ENCODE data around the gene ASB6.
A peak's percentile ranks its signal among the peaks of the same experiment; 100 is the strongest.

Gene ASB6

DNA sequence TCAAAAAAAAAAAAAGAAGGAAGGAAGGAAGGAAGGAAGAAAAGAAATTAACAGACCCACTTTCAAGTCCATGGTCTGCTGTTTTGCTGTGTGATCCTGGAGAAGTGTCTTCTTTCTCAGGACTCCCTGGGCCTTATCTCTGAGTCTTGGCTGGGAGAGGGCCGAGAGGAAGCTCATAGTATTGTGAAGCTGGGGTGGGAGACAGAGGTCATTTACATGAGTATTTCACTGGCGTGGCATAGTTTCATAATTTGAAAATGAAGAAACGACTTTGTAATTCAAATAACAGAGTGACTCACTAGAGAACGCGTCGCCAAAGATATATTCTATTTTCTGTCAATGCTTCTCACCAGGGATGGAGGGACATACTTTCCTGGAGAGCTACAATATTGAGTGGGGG, 18.6 kb downstream of the ASB6 start:
- DNase-seq = no peak

DNA sequence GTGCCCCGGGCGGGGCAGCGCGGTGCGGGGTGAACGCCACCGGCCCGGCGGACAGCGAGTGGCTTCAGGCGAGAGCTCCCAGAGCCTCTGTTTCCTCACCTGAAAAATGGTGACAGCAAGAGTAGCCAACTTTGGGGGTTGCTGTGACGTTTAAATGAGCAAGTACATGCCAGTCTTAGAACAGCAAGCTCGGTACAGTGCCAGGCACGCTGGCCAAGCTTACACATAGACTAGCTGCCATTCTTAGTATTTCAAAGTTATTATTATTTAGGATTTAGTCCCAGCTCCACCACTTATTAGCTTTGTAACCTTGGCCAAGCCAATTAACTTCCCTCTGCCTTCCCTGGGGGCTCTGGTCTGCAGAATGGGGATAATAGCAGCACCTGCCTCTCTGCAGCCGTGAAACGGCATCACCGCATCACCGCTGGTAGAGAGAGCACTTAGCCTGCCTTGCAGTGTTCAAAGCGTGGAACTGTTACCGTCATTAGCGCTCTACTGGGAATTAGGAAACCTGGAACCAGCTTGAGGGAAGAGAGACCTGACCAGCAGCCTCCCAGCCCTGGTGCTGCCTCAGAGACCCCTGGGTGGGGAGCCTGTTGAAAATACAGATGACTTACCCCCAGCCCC, 21.2 kb downstream of the ASB6 start, which contains the start of gene C9orf50:
TSS of gene C9orf50 (minus strand) at position 433 of the 627 bp plus-strand sequence. CDS start 527 bp downstream, outside the sequence.
- DNase-seq = no peak

DNA sequence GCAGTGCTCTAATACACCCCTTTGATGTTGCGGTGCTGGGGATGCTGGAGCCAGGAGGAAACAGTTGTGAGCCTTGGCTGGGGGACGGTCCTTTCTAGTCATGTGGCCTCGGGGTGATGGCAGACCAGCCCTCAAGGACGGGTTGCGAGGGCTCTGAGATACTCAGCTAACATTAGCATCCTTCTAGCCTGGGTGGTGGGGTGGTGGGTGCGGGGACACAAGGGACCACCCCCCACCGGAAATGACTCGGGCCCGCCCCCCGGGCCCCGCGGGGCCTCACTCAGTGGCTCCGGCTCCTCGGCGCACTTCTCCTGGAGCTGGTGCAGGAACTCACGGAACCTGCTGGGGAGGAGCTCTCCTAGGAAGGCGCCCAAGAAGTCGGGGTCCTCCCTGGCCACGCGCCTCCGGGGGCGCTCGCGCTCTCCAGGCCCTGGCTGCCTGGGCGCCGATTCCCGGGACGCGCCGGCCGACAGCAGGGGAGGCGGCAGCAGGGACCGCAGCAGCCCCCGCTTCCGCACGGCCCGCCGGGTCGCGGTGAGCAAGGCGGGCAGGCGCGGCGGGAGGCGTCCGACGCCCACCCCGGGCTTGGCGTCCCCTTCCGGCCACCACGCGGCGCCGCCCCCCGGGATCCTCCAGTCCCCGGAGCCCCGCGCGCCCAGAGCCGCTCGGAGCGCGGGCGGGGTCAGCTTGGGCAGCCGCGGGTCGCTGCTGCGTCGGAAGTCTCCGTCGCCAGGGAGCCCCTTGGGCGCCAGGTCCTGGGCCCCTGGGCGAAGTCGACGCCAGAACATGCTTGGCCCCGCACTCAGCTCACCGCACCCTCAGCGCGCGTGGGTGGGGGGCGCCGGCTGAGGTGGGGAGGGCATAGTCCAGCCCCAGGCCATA, 21.9 kb downstream of the ASB6 start:
- DNase-seq = no peak

DNA sequence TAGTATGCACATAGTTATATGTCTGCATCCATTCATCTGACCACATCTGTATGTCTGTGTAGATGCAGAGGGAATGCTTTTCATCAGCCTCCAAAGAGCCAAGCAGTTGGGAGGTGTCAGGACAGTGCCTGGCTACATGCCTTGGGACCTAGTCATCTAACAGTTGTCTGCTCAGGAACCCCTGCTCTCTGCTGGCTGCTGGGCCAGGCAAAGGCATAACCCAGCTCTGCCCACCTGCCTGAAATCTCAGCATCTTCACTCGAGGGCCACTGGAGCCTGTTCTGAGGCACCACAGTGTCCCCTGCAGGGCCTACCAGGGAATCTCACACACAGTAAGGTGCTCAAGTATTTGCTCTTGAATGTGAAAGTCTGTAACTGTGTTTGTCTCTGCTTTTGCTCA, 24.8 kb downstream of the ASB6 start:
- DNase-seq = peak; percentile 21

DNA sequence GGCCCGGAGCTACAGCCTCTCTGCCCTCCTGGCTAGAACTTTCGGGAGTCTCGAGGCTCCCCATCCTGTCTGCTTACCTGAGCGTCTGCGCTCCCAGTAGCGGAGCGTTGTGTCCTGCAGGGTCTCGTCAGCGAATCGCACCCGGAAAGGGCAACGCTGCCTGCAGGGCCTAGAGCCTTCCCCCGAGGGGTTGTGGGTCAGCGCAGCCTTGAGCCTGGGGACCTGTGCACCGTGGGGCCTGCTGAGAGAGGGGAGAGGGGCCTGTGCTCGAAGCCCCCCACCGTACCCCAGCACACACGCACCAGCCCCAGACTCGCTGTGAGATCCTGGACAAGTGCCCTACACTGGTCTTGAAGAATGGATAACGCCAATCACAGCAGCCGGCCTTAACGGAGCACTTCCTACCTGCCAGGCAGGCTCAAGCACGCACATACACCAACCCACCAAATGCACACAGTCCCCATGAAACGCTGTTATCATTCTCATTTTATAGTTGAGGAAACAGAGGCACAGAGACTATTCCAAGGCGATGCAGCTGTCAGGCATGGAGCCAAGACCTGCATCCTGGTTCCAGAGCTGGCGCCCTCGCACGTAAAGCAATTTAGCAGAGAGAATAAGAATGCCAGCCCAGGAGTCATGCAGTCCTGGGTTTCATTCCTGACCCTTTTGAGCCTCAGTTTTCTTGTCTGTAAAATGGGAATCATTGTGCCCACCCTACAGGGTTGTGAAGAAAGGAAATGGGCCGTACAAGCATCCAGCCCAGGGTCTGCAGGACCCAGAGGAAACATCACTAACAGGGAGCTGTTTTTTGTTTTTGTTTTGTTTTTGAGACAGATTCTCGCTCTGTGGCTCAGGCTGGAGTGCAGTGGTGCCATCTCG, 26.3 kb downstream of the ASB6 start:
- no peak for DNase-seq

DNA sequence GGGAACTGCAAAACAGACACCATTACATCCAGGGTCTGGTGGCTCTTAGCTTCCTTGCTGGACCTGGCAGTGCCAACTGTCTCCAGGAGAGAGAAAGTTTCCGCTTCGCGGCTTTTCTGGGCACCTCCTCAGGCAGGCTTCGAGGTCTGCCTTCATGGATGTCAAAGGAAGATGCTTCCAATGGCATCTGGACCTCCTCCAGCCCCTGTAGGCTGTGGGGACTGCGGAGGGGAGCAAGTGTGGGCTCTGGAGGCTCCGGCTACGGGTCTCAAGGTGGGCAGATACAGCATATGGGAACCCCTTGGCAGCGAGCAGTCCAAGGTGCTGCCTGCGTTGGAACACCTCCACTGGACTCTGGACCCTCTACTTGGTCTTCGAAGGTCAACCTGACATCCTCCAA, 27.0 kb downstream of the ASB6 start:
- no peak for DNase-seq

DNA sequence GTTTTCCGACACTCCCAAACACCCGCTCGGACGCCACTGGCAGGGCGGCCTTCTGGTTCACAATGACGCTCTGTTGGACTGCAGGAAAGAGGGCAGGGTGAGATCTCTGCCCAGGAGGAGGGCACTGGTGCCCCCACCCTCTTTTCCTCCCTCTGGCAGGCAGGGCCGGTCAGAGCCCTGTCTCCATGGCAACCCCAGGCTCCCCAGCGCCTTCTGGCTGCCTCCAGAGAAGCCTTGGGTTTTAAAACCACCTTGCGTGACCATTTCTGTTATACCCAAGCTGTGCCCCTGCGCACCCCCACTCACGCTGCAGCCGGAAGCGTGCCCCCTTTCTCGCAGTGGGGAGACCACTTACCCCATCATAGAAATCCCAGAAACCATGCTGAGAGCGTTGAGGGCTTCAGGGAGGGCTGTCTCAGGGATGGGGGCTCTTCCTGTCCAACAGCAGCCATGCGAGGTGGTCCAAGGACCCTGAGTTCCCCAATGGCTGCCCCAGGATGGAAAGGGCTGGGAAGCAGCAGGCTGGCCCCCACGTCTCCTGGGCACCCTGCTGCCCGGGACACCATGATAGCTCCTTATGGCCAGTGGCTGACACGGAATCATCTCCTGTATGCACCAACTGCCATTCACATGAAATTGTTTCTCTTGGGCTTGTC, 28.3 kb downstream of the ASB6 start:
- DNase-seq = no peak

DNA sequence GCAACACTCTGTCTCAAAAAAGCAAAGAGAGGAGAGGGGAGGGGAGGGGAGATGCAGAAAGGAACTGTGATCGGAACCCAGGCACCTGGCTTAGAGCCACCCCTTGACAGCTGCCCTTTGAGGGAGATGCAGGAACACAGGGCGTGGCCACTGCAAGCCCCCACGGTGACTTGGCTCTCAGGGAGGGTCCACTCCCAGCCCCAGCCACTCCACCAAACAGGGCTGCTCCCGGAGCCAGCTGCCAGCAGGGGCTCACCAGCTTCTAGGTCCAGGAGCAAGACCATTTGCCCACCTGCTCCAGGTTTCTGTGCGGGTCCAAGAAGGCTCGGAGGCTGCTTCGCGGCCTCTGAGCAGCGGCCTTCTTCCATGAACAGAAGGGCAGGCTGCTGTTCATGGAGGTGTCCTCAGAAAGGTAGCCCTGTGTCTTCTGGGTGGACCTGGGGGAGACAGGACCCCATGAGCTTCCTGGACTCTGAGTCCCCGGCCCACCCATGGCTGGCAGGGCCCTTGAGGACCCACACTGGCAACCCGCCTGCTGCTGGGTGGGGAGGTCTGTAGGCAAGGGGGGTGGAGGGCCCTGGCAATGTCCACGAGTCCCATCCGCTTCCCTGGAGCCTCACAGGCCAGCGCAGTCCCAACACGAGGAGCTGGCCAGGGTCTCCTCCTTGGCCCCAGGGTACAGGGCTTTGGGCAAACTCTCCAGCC, 29.0 kb downstream of the ASB6 start:
- no peak for DNase-seq

DNA sequence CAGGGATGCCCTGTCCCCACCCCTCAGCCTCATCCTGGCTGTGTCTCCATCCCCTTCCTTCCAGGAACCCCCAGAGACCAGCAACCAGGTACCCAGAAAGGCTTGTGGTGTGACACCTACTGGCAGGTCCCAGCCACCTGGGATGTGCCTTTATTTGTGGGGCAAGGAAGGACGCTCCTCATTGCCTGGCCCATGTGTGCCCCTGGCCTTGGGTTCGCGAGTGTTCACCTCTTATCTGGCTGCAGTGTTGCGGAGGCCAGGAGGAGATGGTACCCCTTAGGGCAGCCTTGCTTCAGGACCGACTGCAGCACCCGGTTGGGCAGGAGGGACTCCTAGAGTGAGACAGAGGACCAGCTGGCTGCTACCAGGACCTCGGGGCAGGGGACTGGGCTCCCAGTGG, 29.8 kb downstream of the ASB6 start:
- DNase-seq = no peak

DNA sequence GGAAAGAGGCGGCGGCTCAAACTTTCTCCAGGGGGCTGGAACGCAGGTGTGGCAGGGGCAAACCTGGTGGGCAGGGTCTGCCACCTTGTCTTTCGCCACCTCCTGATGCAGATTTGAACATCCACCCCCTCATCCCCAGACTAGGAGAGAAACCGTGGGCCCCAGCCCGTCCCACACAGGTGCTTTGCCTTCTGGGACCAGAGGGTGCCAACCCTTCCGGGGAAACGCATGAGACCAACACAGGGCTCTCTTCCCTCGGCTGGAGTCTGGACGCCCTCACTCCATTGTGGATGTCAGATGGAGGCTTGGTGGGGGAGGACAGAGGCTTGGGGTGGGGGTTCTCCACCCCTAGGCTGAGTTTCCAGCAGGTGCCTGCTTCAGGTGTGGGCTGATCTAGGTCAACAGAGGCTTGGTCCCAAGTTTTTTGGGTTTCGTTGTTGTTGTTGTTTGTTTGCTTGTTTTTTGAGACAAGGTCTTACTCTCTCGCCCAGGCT, 30.6 kb downstream of the ASB6 start:
- no peak for DNase-seq

DNA sequence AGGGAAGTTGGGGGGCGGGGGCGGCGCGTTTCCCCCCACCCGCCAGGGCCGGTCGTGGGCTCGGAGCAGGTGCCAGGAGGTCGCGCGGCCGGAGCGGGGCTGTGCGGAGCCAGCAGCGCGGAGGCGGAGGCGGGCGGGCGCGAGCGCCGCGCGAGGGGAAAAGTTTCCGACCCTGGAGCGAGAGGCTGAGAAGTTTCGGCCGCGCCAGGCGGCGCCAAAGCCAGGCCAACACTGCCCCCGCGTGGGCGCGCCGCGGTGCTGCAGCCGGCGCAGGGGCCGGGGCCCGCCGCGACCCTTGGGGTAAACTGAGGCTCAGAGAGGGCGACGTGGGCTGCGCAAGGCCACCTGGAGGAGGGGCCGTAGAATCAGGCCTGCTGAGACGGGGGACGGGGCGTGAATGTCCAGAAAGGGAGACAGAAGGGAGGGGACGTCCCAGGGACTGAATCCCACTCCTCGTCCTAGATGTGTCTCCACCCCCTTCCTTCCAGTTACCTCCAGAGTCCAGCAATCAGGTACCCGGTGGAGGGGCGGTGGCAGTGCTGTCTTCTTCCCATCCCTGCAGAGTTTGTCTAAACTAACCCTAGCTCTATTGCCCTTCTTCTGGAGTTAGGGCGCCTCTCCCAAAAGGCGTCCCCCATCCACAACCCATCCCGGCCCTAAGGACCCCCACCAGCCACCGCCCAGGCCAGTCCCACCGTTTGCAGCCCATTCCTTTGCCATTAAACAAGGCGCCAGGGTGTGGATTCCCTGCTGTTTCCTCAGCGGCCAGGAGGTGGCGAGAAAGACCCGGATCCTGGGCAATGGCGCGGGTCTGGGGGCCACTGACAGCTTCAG, 31.3 kb downstream of the ASB6 start:
- peak; percentile 63 for DNase-seq

DNA sequence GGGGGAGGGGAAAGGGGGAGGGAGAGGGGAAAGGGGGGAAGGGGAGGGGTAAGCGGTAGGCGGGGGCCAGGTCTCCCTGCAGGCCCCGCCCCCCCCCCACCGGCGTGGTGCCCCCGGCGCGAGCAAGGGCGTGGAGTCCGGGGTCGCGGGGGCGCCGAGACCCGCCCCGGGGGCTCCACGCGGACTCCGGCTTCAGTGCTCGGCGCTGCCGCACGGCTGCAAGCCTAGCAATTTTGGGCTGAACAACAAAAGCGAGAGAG, 31.8 kb downstream of the ASB6 start:
- no peak for DNase-seq

DNA sequence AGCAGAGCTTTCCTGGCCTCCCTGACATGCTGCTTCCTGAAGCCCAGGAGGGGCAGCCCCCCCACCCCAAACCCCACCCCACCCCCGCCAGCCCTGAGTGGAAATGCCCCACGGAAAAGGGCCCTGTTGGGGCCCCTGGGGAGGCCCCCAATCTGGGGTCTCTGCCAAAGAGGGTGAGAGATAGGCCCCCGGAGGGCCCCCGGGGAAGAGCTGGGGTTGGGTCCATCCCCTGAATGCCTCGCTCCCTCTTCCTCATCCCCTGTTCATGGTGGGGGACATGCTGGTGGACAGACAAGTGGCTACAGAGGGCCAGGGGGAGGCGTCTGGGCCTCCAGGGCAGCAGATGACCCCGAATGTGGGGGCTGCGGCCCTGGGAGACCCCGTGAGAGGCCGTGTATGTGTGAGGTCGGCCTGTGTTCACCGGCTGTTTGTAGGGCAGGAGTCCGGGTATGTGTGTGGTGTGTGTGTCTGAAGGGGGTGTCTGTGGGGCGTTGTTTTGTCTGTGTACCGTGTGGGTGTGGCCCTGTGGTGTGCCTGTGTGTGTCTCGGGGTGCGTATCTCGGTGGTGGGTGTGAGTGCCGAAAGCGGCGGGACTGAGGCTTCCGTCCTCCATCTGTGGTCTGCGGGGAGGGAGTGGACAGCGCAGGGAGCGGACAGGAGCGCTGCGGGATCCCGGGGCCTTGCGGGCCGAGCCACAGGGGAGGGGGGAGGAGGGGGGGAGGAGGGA, 32.3 kb downstream of the ASB6 start:
- DNase-seq = peak; percentile 32

DNA sequence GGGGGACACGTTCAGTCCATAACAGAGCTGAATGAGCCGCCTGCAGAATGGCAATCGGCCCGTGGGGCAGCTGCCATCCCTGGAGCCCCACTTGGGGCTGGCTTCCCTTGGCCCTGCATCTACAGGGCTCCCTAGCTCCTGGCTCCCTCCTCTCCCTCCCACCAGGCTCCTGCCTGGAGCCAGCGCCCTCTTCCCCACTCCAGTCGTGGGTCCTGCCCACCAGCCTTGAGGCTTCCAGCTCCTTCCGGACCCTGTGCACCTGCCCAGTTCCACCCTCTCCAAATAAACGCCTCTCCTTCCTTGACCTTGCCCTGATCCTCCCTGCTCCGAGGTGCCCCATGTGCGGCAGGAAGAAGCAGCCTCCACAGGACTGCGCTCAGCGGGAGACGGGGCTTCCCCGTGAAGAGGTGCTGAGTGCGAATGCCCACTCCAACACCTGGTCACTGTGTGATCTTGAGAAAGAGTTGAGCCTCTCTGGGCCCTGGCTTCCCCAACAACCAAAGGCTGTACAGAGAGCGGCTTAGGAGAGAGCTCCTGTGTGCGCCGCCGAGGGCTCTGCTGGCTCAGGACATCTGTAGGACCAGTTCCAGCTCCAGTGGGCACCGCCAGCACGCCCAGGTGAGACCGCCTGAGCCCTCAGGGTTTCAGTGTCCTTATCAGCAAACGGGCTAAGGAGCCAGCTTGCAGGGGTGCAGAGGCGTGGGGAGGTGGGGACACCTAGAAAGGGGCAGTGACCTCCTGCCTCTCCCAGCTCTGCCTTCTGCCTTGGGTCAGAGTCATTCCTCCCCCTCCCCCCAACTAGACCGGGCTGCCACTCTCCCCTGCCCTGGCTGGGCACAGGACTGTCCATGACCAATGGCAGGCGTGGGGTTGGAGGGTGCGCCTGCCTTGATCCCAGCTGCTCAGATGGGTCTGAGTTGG, 33.1 kb downstream of the ASB6 start:
- DNase-seq = no peak

DNA sequence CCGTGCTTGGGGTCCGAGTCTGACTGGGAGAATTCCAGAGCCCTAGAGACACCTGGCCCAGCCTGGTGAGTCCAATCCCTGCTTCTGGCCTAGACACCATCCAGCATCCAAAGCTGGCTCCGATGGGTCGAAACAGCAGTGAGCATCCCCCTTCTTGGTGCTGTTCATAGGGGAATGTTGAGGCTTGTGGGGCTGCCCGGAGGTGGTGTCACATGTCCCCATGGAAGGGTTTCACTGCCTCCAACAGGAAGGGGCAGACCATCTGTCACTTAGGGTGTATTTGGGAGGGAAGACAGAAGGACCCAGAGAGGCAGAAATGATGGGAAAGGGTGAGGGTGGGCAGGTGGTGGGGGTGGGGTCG, 34.9 kb downstream of the ASB6 start:
- no peak for DNase-seq

DNA sequence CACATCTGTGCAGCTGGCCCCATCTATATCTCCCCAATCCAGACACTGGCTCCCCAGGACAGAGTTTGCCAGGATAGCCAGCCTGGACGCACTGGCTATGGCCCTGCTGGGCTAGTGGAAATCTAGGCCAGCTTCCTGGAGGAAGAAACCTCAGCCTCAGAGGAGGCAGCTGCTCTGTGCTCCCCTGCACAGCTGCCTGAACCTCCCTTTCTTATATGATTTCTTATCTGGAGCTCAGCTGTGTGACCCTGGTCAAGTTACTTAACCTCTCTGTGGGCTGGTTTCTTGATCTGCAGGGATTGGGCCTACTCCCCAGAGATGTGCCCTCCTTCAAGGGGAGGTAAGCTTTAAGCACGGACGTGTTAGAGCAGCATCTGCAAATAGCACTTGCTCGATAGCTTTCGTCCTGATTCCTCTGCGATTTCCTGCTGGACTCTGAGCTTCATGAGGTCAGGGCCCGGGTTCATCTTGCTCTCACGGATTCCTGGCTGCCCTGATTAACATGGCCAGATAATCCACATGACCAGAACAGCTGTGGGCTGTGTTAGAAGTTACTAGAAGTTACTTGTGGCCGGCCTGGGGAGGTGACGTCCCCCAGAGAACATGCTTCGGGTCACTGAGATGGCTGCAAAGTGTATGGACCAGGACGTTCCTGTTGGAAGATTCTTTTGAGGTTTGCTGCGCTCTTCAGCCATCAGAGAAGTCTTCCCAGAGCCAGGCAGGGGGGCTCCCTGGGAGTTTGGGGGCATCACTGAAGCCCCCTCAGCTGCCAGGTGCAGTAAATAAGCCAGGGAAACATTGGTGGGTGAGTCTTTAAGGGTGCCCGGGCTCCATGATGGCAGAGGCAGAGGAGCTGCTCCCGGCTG, 35.6 kb downstream of the ASB6 start:
- DNase-seq = no peak

DNA sequence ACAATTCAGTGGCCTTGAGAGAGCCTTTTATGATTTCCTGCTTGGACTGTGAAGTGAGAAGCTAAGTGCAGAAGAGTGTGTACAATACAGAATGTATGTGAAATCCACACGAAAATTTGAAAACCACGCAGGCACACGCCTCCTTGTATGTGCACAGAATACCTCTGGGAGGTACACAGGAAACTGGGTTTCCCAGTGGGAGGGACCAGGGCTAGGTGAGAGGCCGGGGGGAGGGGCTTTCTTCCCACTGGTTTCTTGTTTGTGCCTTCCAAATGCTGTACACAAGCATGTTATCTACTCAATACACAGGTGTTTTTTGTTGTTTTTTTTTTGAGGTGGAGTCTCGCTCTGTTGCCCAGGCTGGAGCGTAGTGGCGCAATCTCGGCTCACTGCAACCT, 37.2 kb downstream of the ASB6 start:
- DNase-seq = no peak

DNA sequence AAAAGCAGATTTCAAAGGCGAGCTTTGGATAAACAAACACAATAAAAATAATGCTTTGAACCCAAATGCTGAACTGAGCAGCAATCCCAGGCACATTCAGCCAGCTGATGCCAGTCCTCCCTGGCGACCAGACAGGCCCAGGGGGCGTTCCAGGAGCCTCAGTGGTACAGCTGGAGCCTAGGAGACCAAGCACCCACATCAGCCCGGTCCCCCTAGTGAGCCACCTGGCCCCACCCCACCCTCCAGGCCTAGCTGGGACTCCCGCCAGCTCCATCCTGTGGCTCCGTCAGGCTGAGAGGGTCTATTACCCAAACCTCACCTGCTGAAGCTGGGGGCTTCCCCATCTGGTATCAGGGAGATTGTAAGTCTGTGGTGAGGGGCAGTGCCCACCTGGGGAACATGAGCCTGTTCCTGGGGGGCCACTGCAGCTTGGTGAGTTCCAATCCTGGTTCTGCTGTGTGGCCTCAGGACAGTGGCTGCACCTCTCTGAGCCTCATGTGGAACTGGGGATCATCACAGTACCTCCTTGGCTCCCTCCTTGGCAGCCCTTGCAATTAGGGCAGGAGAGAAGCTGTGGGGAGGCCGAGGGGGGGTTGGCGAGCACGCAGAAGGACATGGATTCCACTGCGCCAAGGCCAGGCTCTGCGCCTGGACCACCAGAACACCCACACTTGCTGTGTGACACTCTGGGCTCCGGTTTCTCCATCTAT, 37.7 kb downstream of the ASB6 start:
- no peak for DNase-seq
